Keratinocyte (primary cell): ENCODE measurements around the gene ZNF35. TPM values are rescaled to one million over a fixed set of nuclear protein-coding genes. Genes with fewer than 3 reads are reported as not detected.
"Not testable (repeated sequence)": the region's sequence is repeated elsewhere in the genome, so short reads cannot be mapped to it uniquely, and the experiment has no call there.

Source experiments
- DNase-seq: peaks from one replicate; pipeline ENCODE4 v3.0.0-alpha.2; 2011; ENCODE audit warnings: low read depth, missing footprints, low spot score
- FAIRE-seq: peaks from 2 replicates; lab custom pipeline; 2011; peaks lifted over from hg19 to GRCh38; lab: Jason Lieb, UNC
- H2AFZ ChIP-seq: 2 replicates; pipeline ENCODE4 v1.6.0; 2012; ENCODE audit warnings: low read length, control low read depth, inconsistent platforms; ENCODE audit not compliant: control insufficient read depth
- H3K27ac ChIP-seq: 2 replicates; pipeline ENCODE4 v1.5.1; 2011; ENCODE audit warnings: low read length; ENCODE audit not compliant: control insufficient read depth, insufficient read depth
- H3K27me3 ChIP-seq: 3 replicates; pipeline ENCODE4 v1.6.0; 2011; ENCODE audit warnings: low read length; ENCODE audit not compliant: control insufficient read depth, insufficient read depth; ENCODE audit errors: extremely low read depth
- H3K36me3 ChIP-seq, 2 experiments: 2 replicates in 1 of 2; 3 replicates in 1 of 2; pipeline ENCODE4 v1.5.1; 2011; ENCODE audit warnings: low read length in 2 of 2, mild to moderate bottlenecking in 1 of 2; ENCODE audit not compliant: control insufficient read depth in 2 of 2, insufficient read depth in 2 of 2; ENCODE audit errors: extremely low read depth in 1 of 2
- H3K4me1 ChIP-seq: 3 replicates; pipeline ENCODE4 v1.5.1; 2011; ENCODE audit warnings: low read length; ENCODE audit not compliant: control insufficient read depth, insufficient read depth; ENCODE audit errors: extremely low read depth
- H3K4me2 ChIP-seq: 3 replicates; pipeline ENCODE4 v1.6.0; 2011; ENCODE audit warnings: low read depth, low read length; ENCODE audit not compliant: control insufficient read depth, insufficient read depth; ENCODE audit errors: extremely low read depth
- H3K4me3 ChIP-seq, 3 experiments: fragments of 200-600 bp in 1 of 3; sonication (generic) in 1 of 3; 2 replicates in 2 of 3; 3 replicates in 1 of 3; pipeline ENCODE4 v1.5.1; 2011 to 2016; ENCODE audit warnings: low read length in 3 of 3, mild to moderate bottlenecking in 3 of 3, control low read depth in 2 of 3, inconsistent platforms in 1 of 3, low read depth in 1 of 3, mixed read lengths in 1 of 3, mixed run types in 1 of 3, moderate library complexity in 1 of 3; ENCODE audit not compliant: control insufficient read depth in 2 of 3, insufficient read depth in 2 of 3; ENCODE audit errors: extremely low read depth in 1 of 3
- H3K79me2 ChIP-seq: 2 replicates; pipeline ENCODE4 v1.6.0; 2012; ENCODE audit warnings: low read length; ENCODE audit not compliant: control insufficient read depth, insufficient read depth
- H3K9ac ChIP-seq: 3 replicates; pipeline ENCODE4 v1.6.0; 2011; ENCODE audit warnings: low read length; ENCODE audit not compliant: control insufficient read depth, insufficient read depth; ENCODE audit errors: extremely low read depth
- H3K9me1 ChIP-seq: 3 replicates; pipeline ENCODE4 v1.6.0; 2011; ENCODE audit warnings: low read length; ENCODE audit not compliant: control insufficient read depth, insufficient read depth; ENCODE audit errors: extremely low read depth
- H3K9me3 ChIP-seq: 2 replicates; pipeline ENCODE4 v1.5.1; 2012; ENCODE audit warnings: low read depth, low read length; ENCODE audit not compliant: control insufficient read depth
- H4K20me1 ChIP-seq: 3 replicates; pipeline ENCODE4 v1.6.0; 2011; ENCODE audit warnings: low read length; ENCODE audit not compliant: control insufficient read depth, insufficient read depth; ENCODE audit errors: extremely low read depth
- CTCF ChIP-seq, 3 experiments: IDR thresholded peaks in 1 of 3; conservative IDR thresholded peaks in 1 of 3; optimal IDR thresholded peaks in 1 of 3; 2 replicates in 2 of 3; 3 replicates in 1 of 3; pipeline versions ENCODE3 to v1.5.1; 2011; ENCODE audit warnings: low read length in 3 of 3, mild to moderate bottlenecking in 3 of 3, moderate library complexity in 2 of 3, control low read depth in 1 of 3, inconsistent platforms in 1 of 3; ENCODE audit not compliant: insufficient read depth in 2 of 3; ENCODE audit errors: extremely low read depth in 1 of 3
- EZH2 ChIP-seq: IDR thresholded peaks from one replicate; pipeline ENCODE4 v1.6.1; 2012; ENCODE audit warnings: inconsistent platforms, mild to moderate bottlenecking, low read length, moderate library complexity
- dilution Hi-C: fragments of 300-500 bp; cut with MboI; formaldehyde crosslinking; loops from one replicate; pipeline ENCODE4 v1.7.0; 2020; ENCODE audit warnings: low sequenced_read_pairs; ENCODE audit not compliant: extremely low pct_ligation_motif_present
- polyA plus RNA-seq, 5 experiments: library from polyadenylated mRNA; depleted of rRNA in 3 of 5; stranded (reverse) in 3 of 5; stranded (forward) in 1 of 5; unstranded in 1 of 5; fragments of >200 nt; gene quantifications; 1 replicate in 1 of 5; 2 replicates in 3 of 5; 3 replicates in 1 of 5; pipeline versions ENCODE4 v1.2.1 to v1.2.3, GENCODE V29; 2011 to 2012; ENCODE audit warnings: missing spikeins in 2 of 5, low read depth in 1 of 5, low replicate concordance in 1 of 5

Gene ZNF35
- polyA plus RNA-seq, 1 donor (not counting 4 experiments of a cell fraction or from before 2014, with no cell fraction given): 6.3 TPM

- no peak for TF ChIP-seq EZH2
- no peaks in the 10 kb centered on the region for H3K79me2 ChIP-seq
- H3K9me3 ChIP-seq: no peaks in the 10 kb centered on the region
- no peaks in the 10 kb centered on the region for H4K20me1 ChIP-seq
- H3K36me3 ChIP-seq: no peaks in the 10 kb centered on the region
- no peaks in the 10 kb centered on the region for H3K4me1 ChIP-seq
- H3K4me3 ChIP-seq: no peak overlapping the region
- FAIRE-seq (no peak), DNase-seq (no peak)
- H3K27ac ChIP-seq: no peak overlapping the region
- H3K27me3 ChIP-seq: no peaks in the 10 kb centered on the region
- no peak overlapping the region for H2AFZ ChIP-seq
- H3K9ac ChIP-seq: no peak overlapping the region
- no peak overlapping the region for H3K4me2 ChIP-seq
- dilution Hi-C loops: no loop called here
- no peaks in the 10 kb centered on the region for H3K9me1 ChIP-seq
Observed at GRCh38 chr3:44669760-44670159, 21.2 kb downstream of the ZNF35 start.

- DNase-seq, H3K79me2 ChIP-seq, H3K4me2 ChIP-seq, H3K9ac ChIP-seq, H4K20me1 ChIP-seq, H3K9me3 ChIP-seq, FAIRE-seq, H2AFZ ChIP-seq, H3K36me3 ChIP-seq, H3K4me1 ChIP-seq, H3K9me1 ChIP-seq, H3K27me3 ChIP-seq, H3K27ac ChIP-seq, H3K4me3 ChIP-seq, dilution Hi-C loops: not testable (repeated sequence)
Observed at GRCh38 chr3:44673466-44673865, 24.9 kb downstream of the ZNF35 start.

- dilution Hi-C loops: no loop called here
Observed at GRCh38 chr3:44674211-44674610, 25.7 kb downstream of the ZNF35 start.

More at GRCh38 chr3:44674211-44674610, 25.7 kb downstream of the ZNF35 start:
- H3K79me2 ChIP-seq: no peaks in the 10 kb centered on the region
- FAIRE-seq (no peak), DNase-seq (no peak)
- H3K36me3 ChIP-seq: no peaks in the 10 kb centered on the region
- no peaks in the 10 kb centered on the region for H3K9me3 ChIP-seq
- H3K27ac ChIP-seq: no peak overlapping the region
- H4K20me1 ChIP-seq: no peaks in the 10 kb centered on the region
- H3K9ac ChIP-seq: no peak overlapping the region
- TF ChIP-seq EZH2 (no peak), CTCF (optimal IDR thresholded peaks at IDR 0.05 in 1 of 3, IDR thresholded peaks at IDR 0.05 in 1 of 3, conservative IDR thresholded peaks at IDR 0.05 in 1 of 3; ENCODE audit: extremely low read depth in 1 of 3, insufficient read depth in 2 of 3, low read length in 3 of 3) (no peak)
- H3K27me3 ChIP-seq: no peaks in the 10 kb centered on the region
- H3K4me2 ChIP-seq: no peak overlapping the region
- H3K4me3 ChIP-seq: no peak overlapping the region
- H3K9me1 ChIP-seq: no peaks in the 10 kb centered on the region
- H2AFZ ChIP-seq: no peak overlapping the region
- no peaks in the 10 kb centered on the region for H3K4me1 ChIP-seq
